Activated CD8-positive, alpha-beta memory T cell treated with anti-CD3 and anti-CD28 coated beads, Interleukin-2, amount 50 U/mL, for 24 hours (primary cell): Measurements from ENCODE around the gene SCFD2.
"Not testable (repeated sequence)": the region's sequence is repeated elsewhere in the genome, so short reads cannot be mapped to it uniquely, and the experiment has no call there.

Experiments
- DNase-seq: peaks from one replicate; pipeline ENCODE4 v3.0.0-alpha.2; 2020; ENCODE audit errors: extremely low read depth

The SCFD2 gene

GRCh38 chr4:53139256-53139655 is 226.6 kb downstream of the SCFD2 start:
- not testable (repeated sequence) for DNase-seq

- DNase-seq = no peak
These were observed 228.4 kb downstream of the SCFD2 start for GRCh38 chr4:53137468-53137867.

- DNase-seq = no peak
These were observed 228.9 kb downstream of the SCFD2 start for GRCh38 chr4:53136954-53137353.

- no peak for DNase-seq
These were observed 233.5 kb downstream of the SCFD2 start for GRCh38 chr4:53132132-53132891.

- no peak for DNase-seq
These were observed 234.3 kb downstream of the SCFD2 start for GRCh38 chr4:53131562-53131925.

GRCh38 chr4:53130896-53131561 is 234.8 kb downstream of the SCFD2 start:
- no peak for DNase-seq

- DNase-seq = no peak
These were observed 237.0 kb downstream of the SCFD2 start for GRCh38 chr4:53128706-53129357.

- no peak for DNase-seq
These were observed 237.6 kb downstream of the SCFD2 start for GRCh38 chr4:53128231-53128630.

- DNase-seq = no peak
These were observed 238.5 kb downstream of the SCFD2 start for GRCh38 chr4:53127365-53127764.

- DNase-seq = no peak
These were observed 239.8 kb downstream of the SCFD2 start for GRCh38 chr4:53126099-53126498.

GRCh38 chr4:53123819-53124218 is 242.0 kb downstream of the SCFD2 start:
- no peak for DNase-seq

GRCh38 chr4:53123171-53123570 is 242.7 kb downstream of the SCFD2 start:
- DNase-seq = no peak

- DNase-seq = no peak
These were observed 243.4 kb downstream of the SCFD2 start for GRCh38 chr4:53122280-53123116.

GRCh38 chr4:53121264-53121865 is 244.5 kb downstream of the SCFD2 start:
- DNase-seq = no peak

- no peak for DNase-seq
These were observed 245.1 kb downstream of the SCFD2 start for GRCh38 chr4:53120778-53121177.

- DNase-seq = no peak
These were observed 246.2 kb downstream of the SCFD2 start for GRCh38 chr4:53119680-53120079.

GRCh38 chr4:53118676-53119075 is 247.2 kb downstream of the SCFD2 start:
- no peak for DNase-seq

GRCh38 chr4:53116954-53117353 is 248.9 kb downstream of the SCFD2 start:
- no peak for DNase-seq

- no peak for DNase-seq
These were observed 252.2 kb downstream of the SCFD2 start for GRCh38 chr4:53113431-53114225.

GRCh38 chr4:53105313-53105712 is 260.5 kb downstream of the SCFD2 start:
- no peak for DNase-seq

- no peak for DNase-seq
These were observed 262.4 kb downstream of the SCFD2 start for GRCh38 chr4:53103481-53103880.
